HG02943 (cell line): ENCODE data around the gene DPYSL5.

ENCODE experiments used
- ATAC-seq: cut with Tn5 transposase; IDR thresholded peaks from one replicate; pipeline ENCODE4 v1.9.1; 2021; ENCODE audit warnings: mild to moderate bottlenecking, low read depth, moderate library complexity; ENCODE audit not compliant: unreplicated experiment

Gene DPYSL5

GRCh38 chr2:26898480-26899078, 50.6 kb downstream of the DPYSL5 start:
- ATAC-seq: no peak

- no peak for ATAC-seq
These were observed 51.7 kb downstream of the DPYSL5 start for GRCh38 chr2:26899500-26900164.

GRCh38 chr2:26900831-26901321, 52.9 kb downstream of the DPYSL5 start:
- ATAC-seq: no peak

GRCh38 chr2:26901326-26902183, 53.6 kb downstream of the DPYSL5 start:
- no peak for ATAC-seq

GRCh38 chr2:26903676-26904075, 55.7 kb downstream of the DPYSL5 start:
- no peak for ATAC-seq

- no peak for ATAC-seq
These were observed 56.9 kb downstream of the DPYSL5 start for GRCh38 chr2:26904839-26905238.

- ATAC-seq: no peak
These were observed 57.6 kb downstream of the DPYSL5 start for GRCh38 chr2:26905341-26906198.

GRCh38 chr2:26907416-26907815, 59.5 kb downstream of the DPYSL5 start:
- ATAC-seq: no peak

GRCh38 chr2:26910176-26910575, 62.2 kb downstream of the DPYSL5 start:
- ATAC-seq: no peak

- ATAC-seq: no peak
These were observed 64.3 kb downstream of the DPYSL5 start for GRCh38 chr2:26911911-26912861.

- ATAC-seq: no peak
These were observed 65.7 kb downstream of the DPYSL5 start for GRCh38 chr2:26913606-26913998.

- no peak for ATAC-seq
These were observed 66.2 kb downstream of the DPYSL5 start for GRCh38 chr2:26913999-26914658.

- ATAC-seq: no peak
These were observed 66.9 kb downstream of the DPYSL5 start for GRCh38 chr2:26914659-26915310.

- ATAC-seq: no peak
These were observed 67.4 kb downstream of the DPYSL5 start for GRCh38 chr2:26915316-26915715.

GRCh38 chr2:26916128-26916692, 68.3 kb downstream of the DPYSL5 start:
- no peak for ATAC-seq

- ATAC-seq: no peak
These were observed 69.4 kb downstream of the DPYSL5 start for GRCh38 chr2:26917135-26917836.

GRCh38 chr2:26921323-26921722, 73.4 kb downstream of the DPYSL5 start:
- ATAC-seq: no peak
